Measurements from ENCODE around the gene AK5. TPM values are rescaled to one million over a fixed set of nuclear protein-coding genes. Genes with fewer than 3 reads are reported as not detected.

AK5 gene
- total RNA-seq, 1 donor from 2014 or later = 3.6 TPM

GRCh38 chr1:77350012-77350770 lies 68.4 kb downstream of the AK5 start:
- DNase-seq (ENCODE audit: extremely low read depth, low read depth, low spot score) = no peak

DNA sequence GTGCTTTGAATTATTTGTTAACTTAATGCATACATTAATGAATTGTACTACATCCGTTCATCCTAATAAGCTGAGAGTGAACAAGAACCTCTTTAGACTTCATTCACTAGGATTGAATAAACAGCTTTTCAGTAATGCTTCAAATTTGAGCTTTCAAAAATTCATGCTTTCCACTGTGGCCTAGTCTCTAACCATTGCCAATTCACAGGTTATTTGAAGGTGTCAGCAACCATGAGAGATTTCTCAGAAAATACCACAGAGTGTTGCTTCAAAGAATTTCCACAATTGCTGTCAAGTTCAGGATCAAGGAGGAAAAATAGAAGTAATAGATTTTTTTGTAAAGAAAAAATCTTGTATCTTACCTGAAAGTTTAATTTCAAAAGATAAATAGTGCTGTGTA lies 72.7 kb downstream of the AK5 start:
- DNase-seq (ENCODE audit: extremely low read depth, low read depth, low spot score) = no peak

DNA sequence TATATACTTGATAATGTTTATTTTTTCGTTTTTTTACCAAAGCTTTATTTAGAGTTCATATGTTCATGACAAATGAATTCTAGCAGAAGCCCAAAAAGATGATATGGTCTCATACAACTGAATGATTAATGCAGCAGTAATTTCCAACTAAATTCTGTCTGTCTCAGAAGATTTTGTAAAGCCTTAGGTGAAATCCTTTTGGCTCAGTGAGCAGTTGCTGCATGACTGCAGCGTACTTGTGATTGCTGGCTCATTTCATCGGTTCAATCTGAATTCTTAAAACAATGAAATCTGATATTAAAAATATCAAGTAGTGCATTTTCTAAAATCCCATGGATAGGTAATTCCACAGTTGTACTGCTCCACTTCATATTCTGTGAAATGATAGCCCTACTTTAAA lies 73.2 kb downstream of the AK5 start:
- no peak for DNase-seq (ENCODE audit: extremely low read depth, low read depth, low spot score)

DNA sequence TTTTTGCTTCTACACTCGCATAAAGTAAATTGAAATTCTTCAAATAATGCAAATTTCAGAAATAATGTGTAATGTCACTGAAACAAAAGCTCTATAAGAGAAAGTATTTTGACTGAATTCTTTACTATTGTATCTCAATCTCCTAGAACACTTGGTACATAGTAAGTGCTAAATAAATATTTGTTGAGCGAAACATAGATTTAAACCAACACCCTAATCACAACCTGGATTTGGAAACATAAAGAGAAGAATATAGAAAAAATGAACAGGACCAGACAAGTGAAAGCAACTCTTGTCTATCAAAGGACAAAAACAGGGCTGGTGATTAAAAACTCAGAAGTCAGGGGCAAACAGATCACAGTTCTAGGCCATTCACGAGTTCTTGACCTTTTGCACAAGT lies 74.3 kb downstream of the AK5 start:
- no peak for DNase-seq (ENCODE audit: extremely low read depth, low read depth, low spot score)

DNA sequence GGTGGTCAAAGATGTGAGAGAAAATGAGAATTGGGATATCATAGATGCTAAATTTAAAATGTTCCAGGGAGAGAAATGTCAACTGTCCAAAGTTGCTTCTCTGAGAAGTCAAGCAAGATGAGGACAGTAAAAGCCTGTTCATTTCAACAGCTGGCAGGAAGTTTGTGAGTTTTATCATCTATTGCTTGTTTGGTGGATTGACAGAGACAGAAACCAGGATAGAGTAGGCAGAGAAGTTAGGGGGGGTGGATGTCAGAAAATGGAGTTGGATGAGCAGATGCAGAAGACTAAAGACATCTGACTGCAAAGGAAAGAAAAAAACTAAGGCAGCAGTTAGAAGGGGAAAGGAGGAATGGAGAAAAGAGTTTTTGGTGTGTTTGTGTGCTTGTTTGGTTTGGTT lies 78.4 kb downstream of the AK5 start:
- no peak for DNase-seq (ENCODE audit: extremely low read depth, low read depth, low spot score)

DNA sequence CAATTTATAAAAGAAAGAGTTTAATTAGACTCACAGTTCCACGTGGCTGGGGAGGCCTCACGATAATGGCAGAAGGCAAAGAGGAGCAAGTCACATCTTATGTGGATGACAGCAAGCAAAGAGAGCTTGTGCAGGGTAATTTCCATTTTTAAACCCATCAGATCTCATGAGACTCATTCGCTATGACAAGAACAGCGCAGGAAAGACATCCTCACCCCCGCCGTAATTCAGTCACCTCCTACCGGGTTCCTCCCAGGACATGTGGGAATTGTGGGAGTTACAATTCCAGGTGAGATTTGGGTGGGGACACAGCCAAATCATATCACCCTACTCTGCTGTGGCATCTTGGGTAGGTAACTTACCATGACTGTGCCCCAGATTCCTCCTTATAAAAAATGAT lies 79.8 kb downstream of the AK5 start:
- DNase-seq (ENCODE audit: extremely low read depth, low read depth, low spot score) = no peak

DNA sequence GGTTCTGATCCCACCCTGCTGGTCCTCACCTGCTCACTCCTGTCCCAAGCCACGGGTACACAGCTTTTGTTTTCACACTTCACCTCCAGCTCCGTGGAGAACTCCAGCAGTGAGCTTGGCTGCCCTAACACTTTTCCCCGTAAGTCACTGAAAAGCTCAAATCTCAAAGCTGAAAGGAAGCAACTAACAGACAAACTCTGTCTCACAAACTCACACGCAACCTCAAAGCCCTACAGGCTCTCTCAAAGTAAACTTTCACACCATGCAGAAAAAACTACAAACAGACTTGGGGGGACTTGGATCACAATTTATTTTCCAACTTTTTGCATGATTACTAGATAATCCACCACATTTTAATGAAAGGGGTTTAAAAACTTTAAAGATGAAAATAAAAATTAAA lies 88.3 kb downstream of the AK5 start:
- no peak for DNase-seq (ENCODE audit: extremely low read depth, low read depth, low spot score)

DNA sequence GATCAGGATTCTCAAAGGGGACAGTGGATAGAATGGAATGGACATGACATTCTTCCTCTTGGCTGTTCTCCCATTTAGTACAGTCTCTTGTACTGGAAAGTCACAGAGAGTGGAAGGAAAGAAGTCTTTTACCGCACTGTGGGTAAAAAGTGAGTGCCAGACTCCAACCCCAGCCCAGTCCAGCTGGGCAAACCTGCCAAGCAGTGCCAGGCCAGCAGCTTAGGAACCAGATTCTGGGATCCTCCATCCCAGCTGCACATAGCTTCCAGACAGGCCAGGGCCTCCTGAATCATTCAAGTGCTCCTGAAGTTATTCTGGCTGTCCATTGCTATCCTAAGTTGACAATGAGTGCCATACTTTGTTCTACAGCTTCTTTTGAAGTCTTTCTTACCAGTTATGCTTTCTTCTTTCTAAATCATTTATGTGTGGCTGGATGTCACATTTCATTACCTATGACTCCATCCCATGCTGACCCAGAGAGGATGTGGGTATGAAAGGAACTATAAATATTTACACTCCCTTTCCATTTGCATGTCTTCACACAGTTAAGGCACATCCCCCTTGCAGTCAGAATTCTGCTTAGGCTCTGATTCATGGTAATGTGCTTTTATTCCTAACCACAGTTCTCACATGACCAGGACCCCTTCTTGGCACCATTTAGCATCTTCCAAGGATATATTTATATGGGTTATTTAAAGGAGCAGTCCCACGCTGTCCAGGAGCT lies 88.9 kb downstream of the AK5 start:
- no peak for DNase-seq (ENCODE audit: extremely low read depth, low read depth, low spot score)

DNA sequence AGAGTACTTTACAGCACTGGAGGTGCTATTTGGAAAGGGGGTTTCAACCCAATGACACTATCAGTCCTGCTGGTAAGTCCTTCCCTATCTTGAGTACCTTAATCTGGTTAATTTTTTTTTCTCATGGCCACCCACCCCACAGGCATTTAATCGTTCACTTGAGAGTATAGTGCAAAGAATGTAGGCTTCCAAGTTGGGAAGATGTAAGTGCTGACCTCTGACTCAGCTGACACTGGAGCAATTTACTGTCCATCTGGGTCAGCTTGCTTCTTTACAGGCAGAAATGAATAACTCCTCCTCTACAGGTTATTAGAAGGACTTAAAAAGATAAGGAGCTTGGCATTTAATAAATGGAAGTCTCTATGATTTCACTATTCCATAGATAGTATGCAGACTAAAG lies 89.6 kb downstream of the AK5 start:
- no peak for DNase-seq (ENCODE audit: extremely low read depth, low read depth, low spot score)

GRCh38 chr1:77373702-77374101 lies 91.9 kb downstream of the AK5 start:
- no peak for DNase-seq (ENCODE audit: extremely low read depth, low read depth, low spot score)

DNA sequence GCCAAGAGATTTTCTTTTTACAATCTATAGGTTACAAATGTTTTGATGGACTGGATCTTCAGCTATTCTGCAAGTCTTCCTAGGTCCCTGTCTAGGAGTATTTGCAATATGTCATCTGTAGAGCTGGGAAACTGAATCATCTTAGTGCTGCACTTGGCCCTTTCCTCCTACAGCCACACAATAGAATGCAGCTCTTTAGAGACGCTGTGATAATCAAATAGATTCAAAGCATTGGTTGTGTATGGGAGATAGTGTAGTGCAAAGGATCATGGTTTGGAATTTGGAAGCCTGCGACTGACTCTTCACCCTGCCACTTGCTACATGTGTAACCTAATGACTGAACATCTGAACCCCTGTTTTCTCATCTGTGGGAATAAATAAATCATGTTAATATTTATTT lies 93.7 kb downstream of the AK5 start:
- no peak for DNase-seq (ENCODE audit: extremely low read depth, low read depth, low spot score)

DNA sequence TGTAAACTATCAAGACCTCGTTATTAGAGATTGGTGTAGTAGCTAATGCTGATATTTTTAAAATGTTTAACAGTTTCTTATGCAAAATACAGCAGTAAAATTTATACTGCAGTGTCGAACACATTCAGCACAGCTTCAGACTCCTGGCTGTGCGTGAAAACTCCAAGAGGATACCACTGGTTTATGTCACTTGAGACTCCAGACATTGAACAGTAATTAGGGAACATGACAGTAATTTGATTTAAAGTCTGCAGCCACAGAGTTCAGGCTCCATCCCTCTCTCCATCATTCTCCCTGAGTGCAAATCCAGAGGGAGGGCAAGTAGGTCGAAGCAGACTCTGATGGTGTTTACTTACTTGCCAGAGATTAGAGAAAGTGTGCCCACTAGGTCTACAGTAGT lies 94.2 kb downstream of the AK5 start:
- no peak for DNase-seq (ENCODE audit: extremely low read depth, low read depth, low spot score)

GRCh38 chr1:77378723-77379535 lies 97.1 kb downstream of the AK5 start:
- no peak for DNase-seq (ENCODE audit: extremely low read depth, low read depth, low spot score)

GRCh38 chr1:77382366-77382765 lies 100.5 kb downstream of the AK5 start:
- DNase-seq (ENCODE audit: extremely low read depth, low read depth, low spot score) = no peak

GRCh38 chr1:77383236-77383635 lies 101.4 kb downstream of the AK5 start:
- no peak for DNase-seq (ENCODE audit: extremely low read depth, low read depth, low spot score)

GRCh38 chr1:77385551-77385950 lies 103.7 kb downstream of the AK5 start:
- no peak for DNase-seq (ENCODE audit: extremely low read depth, low read depth, low spot score)

DNA sequence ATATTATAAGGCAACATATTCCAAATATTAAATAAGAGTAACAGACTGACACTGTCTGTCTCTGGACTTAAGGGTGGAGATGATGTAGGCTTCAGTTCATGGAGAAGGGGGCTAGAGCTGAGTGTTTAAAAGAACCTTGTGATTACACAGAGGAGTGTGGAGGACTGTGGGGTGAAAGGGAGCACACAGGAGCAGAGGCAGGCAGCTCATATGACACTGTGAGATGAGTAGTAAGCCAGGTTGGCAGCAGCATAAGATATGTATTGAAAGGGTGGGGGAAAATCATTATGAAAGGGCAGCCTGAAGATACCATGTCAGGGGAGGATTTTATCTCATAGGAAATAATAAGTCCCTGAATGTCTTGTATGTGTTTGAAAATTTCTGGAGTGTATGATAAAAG lies 104.5 kb downstream of the AK5 start:
- DNase-seq (ENCODE audit: extremely low read depth, low read depth, low spot score) = no peak

DNA sequence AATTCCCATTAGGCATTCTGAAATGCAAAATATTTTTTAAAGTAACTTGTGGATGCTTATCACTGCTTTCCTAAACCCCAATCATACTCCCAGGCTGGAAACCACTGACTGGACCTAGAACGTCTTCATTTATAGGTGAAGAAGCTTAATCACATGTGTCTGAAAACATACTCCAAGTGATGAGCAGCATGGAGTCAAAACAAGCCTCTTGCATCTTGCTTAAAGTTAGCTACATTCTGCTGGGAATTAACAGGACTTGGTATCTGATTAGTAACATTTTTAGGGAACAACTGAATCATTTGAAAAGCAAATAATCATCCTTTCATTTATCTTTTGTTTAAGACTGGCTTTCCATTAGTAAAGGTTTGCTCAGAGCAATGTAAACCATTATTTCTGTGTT lies 105.7 kb downstream of the AK5 start:
- no peak for DNase-seq (ENCODE audit: extremely low read depth, low read depth, low spot score)

DNA sequence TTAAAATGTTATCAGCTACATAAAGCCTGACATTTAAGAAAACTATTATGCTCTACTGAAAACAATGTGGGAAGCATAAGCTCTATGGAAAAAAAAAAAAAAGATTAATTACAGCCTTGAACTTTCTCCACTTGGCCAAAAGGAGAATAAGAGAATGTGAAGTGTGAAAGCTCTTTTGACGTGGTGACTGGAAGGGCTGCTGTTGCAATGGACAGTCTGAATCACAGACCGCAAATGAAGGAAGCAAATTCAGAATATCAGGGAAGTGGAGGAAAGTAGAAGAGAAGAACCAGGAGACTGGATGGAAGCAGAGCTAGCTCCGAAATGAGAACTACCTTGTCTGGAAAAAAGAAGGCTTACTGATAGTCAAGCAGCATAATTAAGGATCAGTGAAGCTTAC lies 106.8 kb downstream of the AK5 start:
- no peak for DNase-seq (ENCODE audit: extremely low read depth, low read depth, low spot score)

DNA sequence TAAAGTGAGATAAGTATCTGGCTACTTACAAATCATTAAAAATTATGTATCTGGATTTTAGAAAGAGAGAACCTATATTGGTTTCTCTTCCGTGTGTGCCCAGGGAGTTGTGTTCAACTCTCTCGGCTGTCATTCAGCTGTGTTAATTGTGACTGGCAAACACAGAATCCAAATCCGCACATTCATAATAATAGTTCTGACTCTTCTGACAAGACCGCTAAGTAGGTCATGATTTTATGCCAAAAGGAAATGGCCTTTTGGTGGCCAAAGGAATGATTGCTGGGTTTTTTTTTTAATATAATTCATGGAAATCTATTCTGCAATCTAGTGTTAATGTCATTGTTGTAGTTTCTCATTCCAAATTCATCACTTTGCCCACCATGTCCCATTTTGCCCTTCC lies 110.7 kb downstream of the AK5 start:
- DNase-seq (ENCODE audit: extremely low read depth, low read depth, low spot score) = no peak

- no peak for DNase-seq (ENCODE audit: extremely low read depth, low read depth, low spot score)
These were observed 112.3 kb downstream of the AK5 start for GRCh38 chr1:77394166-77394565.

DNA sequence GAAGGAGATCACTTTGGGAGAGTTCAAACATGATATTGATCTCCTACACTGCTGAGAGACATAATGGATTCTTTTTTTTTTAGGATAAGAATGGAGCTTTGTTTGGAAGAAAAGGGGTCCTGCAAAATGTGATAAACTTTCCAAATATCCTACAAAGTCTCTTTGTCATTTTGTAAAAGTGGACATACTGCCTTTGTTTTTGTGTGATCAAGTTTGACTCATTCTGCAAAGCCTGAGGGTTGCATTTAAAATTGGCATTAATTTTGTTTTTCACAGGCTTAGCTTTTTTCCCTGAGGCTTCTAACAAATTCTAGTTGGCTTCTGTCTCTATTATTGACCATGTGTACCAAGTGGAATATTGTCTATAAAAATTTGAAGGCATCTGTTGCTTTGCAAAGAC lies 113.2 kb downstream of the AK5 start:
- DNase-seq (ENCODE audit: extremely low read depth, low read depth, low spot score) = no peak
